HAP-1 (cell line): ENCODE data around the gene IMMT.

Experiments used
- DNase-seq, 2 experiments: peaks; one replicate each; pipeline ENCODE4 v3.0.0-alpha.2; 2016 to 2020; ENCODE audit warnings: low spot score in 2 of 2
- H3K27me3 ChIP-seq: fragments of 250-450 bp; sonication (Bioruptor Pico); 2 replicates; pipeline ENCODE4 v1.5.1; 2020; ENCODE audit warnings: low read depth, mild to moderate bottlenecking, moderate library complexity
- H3K36me3 ChIP-seq: fragments of 250-450 bp; sonication (Bioruptor Pico); replicated peaks from 2 replicates; pipeline ENCODE4 v1.5.1; 2020; ENCODE audit warnings: mild to moderate bottlenecking
- H3K4me1 ChIP-seq: fragments of 250-450 bp; sonication (Bioruptor Pico); 2 replicates; pipeline ENCODE4 v1.5.1; 2020; ENCODE audit warnings: mild to moderate bottlenecking
- H3K4me3 ChIP-seq: fragments of 250-450 bp; sonication (Bioruptor Pico); 2 replicates; pipeline ENCODE4 v1.5.1; 2020; ENCODE audit warnings: mild to moderate bottlenecking, moderate library complexity
- H3K9me3 ChIP-seq: fragments of 250-450 bp; sonication (Bioruptor Pico); 2 replicates; pipeline ENCODE4 v1.5.1; 2020; ENCODE audit warnings: mild to moderate bottlenecking, moderate library complexity
- in situ Hi-C: fragments of 300-500 bp; cut with MboI; formaldehyde crosslinking; loops from 3 replicates; pipeline ENCODE4 v1.14.3; 2020; ENCODE audit warnings: low sequenced_read_pairs, inconsistent platforms, mixed read lengths

The IMMT gene

DNA sequence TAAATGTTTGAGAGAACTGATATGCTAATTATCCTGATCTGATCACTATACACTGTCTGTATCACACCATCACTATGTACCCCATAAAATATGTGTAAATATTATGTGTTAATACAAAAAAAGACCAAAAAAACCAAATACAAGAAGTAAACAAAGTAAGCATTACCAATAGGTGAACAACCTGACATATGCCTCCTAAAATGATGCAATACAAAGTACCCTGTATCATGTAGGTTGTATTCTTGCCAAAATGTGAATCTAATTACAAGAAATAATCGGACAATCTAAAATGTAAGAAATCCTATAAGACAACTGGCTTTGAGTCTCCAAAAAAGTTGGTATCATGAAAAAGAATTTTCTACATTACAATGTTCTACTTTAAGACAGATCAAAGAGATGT, 97.3 kb downstream of the IMMT start:
- H3K27me3 ChIP-seq = no peaks in the 10 kb centered on the region
- H3K4me3 ChIP-seq = no peak overlapping the region
- in situ Hi-C loops = no loop called here
- H3K36me3 ChIP-seq = peaks cover 77% of the 10 kb centered on the region
- H3K4me1 ChIP-seq = peaks cover 4% of the 10 kb centered on the region; the same call in 1 of the 2 replicates
- no peaks in the 10 kb centered on the region for H3K9me3 ChIP-seq
- no peak for DNase-seq

- no peak for DNase-seq
- Histone ChIP-seq H3K27me3 (no peaks in the 10 kb centered on the region), H3K9me3 (no peaks in the 10 kb centered on the region), H3K4me3 (no peak overlapping the region), H3K36me3 (peaks cover 75% of the 10 kb centered on the region), H3K4me1 (peaks cover 4% of the 10 kb centered on the region; the same call in 1 of the 2 replicates)
- in situ Hi-C loops = no loop called here
Observed at GRCh38 chr2:86097114-86097896, 98.0 kb downstream of the IMMT start.

DNA sequence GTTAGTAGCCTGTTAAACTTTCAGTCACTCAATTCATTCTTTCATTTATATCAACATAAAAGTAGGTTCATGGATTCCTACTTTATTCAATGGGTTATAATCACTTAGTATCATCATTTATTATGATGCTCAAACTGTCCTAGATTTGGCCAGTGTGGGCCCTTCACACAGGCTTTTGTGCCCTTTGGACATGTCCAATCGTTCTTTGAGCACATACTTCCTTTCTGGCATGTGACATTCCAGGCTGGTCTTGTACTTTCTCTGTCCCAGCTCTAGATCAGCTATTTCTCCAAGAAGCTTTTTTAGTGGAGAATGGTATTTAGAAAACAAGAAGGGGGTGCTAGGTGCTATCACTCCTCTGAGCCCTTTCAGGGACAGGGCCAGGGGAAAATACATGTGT, 101.0 kb downstream of the IMMT start:
- H3K4me1 ChIP-seq = peaks cover 4% of the 10 kb centered on the region; the same call in 1 of the 2 replicates
- no peaks in the 10 kb centered on the region for H3K9me3 ChIP-seq
- no peaks in the 10 kb centered on the region for H3K27me3 ChIP-seq
- in situ Hi-C loops = no loop called here
- H3K4me3 ChIP-seq = no peak overlapping the region
- no peak for DNase-seq
- H3K36me3 ChIP-seq = peaks cover 67% of the 10 kb centered on the region
